ENCODE data around the gene KIRREL2. TPM values are rescaled to one million over a fixed set of nuclear protein-coding genes. Genes with fewer than 3 reads are reported as not detected.

KIRREL2 gene
- total and polyA plus RNA-seq, 4 donors = not detected

DNA sequence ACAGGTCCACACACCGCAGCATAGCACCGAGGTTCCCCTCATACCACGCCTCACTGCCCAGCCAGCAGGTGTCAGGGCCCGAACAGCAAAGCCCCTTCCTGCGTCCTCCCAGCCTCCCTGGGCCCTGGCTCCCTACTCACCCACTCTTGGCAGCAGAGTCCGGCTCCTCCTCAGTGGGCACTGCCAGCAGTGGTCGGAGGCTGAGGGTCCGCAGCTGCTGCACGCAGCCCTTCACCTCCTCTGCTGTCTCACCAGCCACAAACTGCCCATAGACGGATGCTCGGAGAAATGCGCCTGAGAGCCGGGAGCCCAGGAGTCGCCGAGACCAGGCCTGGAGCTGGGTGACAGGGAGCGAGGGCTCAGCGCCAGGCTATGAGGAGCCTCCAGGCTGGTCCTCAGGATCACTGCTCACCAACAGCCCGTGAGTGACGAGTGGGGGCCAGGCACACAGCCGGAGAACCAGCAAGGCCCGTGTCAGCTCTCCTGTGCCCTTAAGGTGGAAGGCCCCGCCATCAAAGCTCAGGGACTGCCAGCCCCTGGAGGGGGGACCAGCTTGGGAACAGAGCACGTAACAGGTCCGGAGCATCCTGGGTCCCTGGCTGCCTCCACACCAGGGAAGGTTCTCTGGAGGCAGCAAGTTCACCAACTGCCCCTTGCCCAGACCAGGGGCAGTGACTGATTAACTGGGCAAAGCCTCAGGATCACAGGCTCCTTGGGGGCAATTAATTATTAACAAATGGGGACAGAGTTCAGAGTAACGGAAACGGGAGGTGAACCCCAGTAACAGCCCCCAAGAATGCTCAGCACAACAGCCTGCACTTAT, 44.3 kb upstream of the KIRREL2 start, which contains the start of gene PRODH2:
Gene PRODH2, minus strand, starts transcription at position 626 of the 823 bp plus-strand sequence. Its CDS starts 40 bp downstream, at position 586.
- Histone ChIP-seq H3K4me1 (ENCODE audit: control insufficient read depth in 4 of 4, insufficient read depth in 4 of 4, low read length in 3 of 4) (peaks cover 0 to 29% (median 22%) of the 10 kb centered on the region in 4 donors), H3K9me3 (ENCODE audit: control insufficient read depth in 4 of 4, low read length in 3 of 4) (no peaks in the 10 kb centered on the region), H3K27me3 (ENCODE audit: control insufficient read depth in 4 of 4, insufficient read depth in 4 of 4, low read length in 3 of 4) (no peaks in the 10 kb centered on the region), H3K36me3 (ENCODE audit: control insufficient read depth in 4 of 4, insufficient read depth in 3 of 4, low read depth in 1 of 4, low read length in 3 of 4) (peaks cover 0 to 7% (median 3%) of the 10 kb centered on the region in 4 donors), H3K9ac (ENCODE audit: low read depth in 1 of 2, low read length in 2 of 2) (peak within 1 kb of the TSS in 1 of 2 donors; percentile 18), H3K4me3 (ENCODE audit: low read depth in 1 of 3, low read length in 3 of 3) (peak within 1 kb of the TSS; percentile 52 to 95 (median 66)), H3K27ac (ENCODE audit: low read depth in 1 of 2, low read length in 2 of 2) (peak within 1 kb of the TSS; percentile 75 to 78)
- 23% methylated on average over 26 of the region's 26 CpGs for WGBS
- DNase-seq (ENCODE audit: low spot score) = peak; percentile 47
- TF ChIP-seq, protein P1, sequence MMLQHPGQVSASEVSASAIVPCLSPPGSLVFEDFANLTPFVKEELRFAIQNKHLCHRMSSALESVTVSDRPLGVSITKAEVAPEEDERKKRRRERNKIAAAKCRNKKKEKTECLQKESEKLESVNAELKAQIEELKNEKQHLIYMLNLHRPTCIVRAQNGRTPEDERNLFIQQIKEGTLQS (IDR thresholded peaks at IDR 0.05) = no peak
- TF ChIP-seq FOXA2 (IDR thresholded peaks at IDR 0.05) (no peak), GABPA (IDR thresholded peaks at IDR 0.05 in 1 of 2, conservative IDR thresholded peaks at IDR 0.05 in 1 of 2) (no peak), RXRA (IDR thresholded peaks at IDR 0.05) (peak; percentile 90 to 91), SP1 (IDR thresholded peaks at IDR 0.05) (peak; percentile 92), HNF4G (IDR thresholded peaks at IDR 0.05) (peak; percentile 74), HNF4A (conservative IDR thresholded peaks at IDR 0.05) (peak; percentile 88 to 89), JUND (IDR thresholded peaks at IDR 0.05) (peak in 1 of 2 donors; percentile 63), TAF1 (conservative IDR thresholded peaks at IDR 0.05) (peak; percentile 95), RAD21 (IDR thresholded peaks at IDR 0.05) (peak; percentile 31 to 54), FOXA1 (IDR thresholded peaks at IDR 0.05) (no peak), EGR1 (IDR thresholded peaks at IDR 0.05; ENCODE audit: low read depth in 2 of 2) (no peak), NR2F2 (IDR thresholded peaks at IDR 0.05) (peak; percentile 50), YY1 (IDR thresholded peaks at IDR 0.05) (peak; percentile 49)
- TF ChIP-seq, protein P2, sequence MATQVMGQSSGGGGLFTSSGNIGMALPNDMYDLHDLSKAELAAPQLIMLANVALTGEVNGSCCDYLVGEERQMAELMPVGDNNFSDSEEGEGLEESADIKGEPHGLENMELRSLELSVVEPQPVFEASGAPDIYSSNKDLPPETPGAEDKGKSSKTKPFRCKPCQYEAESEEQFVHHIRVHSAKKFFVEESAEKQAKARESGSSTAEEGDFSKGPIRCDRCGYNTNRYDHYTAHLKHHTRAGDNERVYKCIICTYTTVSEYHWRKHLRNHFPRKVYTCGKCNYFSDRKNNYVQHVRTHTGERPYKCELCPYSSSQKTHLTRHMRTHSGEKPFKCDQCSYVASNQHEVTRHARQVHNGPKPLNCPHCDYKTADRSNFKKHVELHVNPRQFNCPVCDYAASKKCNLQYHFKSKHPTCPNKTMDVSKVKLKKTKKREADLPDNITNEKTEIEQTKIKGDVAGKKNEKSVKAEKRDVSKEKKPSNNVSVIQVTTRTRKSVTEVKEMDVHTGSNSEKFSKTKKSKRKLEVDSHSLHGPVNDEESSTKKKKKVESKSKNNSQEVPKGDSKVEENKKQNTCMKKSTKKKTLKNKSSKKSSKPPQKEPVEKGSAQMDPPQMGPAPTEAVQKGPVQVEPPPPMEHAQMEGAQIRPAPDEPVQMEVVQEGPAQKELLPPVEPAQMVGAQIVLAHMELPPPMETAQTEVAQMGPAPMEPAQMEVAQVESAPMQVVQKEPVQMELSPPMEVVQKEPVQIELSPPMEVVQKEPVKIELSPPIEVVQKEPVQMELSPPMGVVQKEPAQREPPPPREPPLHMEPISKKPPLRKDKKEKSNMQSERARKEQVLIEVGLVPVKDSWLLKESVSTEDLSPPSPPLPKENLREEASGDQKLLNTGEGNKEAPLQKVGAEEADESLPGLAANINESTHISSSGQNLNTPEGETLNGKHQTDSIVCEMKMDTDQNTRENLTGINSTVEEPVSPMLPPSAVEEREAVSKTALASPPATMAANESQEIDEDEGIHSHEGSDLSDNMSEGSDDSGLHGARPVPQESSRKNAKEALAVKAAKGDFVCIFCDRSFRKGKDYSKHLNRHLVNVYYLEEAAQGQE (IDR thresholded peaks at IDR 0.05) = peak; percentile 81
- TF ChIP-seq, protein P3, sequence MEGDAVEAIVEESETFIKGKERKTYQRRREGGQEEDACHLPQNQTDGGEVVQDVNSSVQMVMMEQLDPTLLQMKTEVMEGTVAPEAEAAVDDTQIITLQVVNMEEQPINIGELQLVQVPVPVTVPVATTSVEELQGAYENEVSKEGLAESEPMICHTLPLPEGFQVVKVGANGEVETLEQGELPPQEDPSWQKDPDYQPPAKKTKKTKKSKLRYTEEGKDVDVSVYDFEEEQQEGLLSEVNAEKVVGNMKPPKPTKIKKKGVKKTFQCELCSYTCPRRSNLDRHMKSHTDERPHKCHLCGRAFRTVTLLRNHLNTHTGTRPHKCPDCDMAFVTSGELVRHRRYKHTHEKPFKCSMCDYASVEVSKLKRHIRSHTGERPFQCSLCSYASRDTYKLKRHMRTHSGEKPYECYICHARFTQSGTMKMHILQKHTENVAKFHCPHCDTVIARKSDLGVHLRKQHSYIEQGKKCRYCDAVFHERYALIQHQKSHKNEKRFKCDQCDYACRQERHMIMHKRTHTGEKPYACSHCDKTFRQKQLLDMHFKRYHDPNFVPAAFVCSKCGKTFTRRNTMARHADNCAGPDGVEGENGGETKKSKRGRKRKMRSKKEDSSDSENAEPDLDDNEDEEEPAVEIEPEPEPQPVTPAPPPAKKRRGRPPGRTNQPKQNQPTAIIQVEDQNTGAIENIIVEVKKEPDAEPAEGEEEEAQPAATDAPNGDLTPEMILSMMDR (IDR thresholded peaks at IDR 0.05; ENCODE audit: low read depth, low read length, missing input control) = no peak
- TF ChIP-seq, protein P4, sequence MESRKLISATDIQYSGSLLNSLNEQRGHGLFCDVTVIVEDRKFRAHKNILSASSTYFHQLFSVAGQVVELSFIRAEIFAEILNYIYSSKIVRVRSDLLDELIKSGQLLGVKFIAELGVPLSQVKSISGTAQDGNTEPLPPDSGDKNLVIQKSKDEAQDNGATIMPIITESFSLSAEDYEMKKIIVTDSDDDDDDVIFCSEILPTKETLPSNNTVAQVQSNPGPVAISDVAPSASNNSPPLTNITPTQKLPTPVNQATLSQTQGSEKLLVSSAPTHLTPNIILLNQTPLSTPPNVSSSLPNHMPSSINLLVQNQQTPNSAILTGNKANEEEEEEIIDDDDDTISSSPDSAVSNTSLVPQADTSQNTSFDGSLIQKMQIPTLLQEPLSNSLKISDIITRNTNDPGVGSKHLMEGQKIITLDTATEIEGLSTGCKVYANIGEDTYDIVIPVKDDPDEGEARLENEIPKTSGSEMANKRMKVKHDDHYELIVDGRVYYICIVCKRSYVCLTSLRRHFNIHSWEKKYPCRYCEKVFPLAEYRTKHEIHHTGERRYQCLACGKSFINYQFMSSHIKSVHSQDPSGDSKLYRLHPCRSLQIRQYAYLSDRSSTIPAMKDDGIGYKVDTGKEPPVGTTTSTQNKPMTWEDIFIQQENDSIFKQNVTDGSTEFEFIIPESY (IDR thresholded peaks at IDR 0.05) = peak; percentile 12
- TF ChIP-seq, protein P5, sequence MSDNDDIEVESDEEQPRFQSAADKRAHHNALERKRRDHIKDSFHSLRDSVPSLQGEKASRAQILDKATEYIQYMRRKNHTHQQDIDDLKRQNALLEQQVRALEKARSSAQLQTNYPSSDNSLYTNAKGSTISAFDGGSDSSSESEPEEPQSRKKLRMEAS (IDR thresholded peaks at IDR 0.05) = peak; percentile 38

Data from liver (tissue), 9 donors.